Limb (tissue), 2 donors: ENCODE results near the gene KCNMA1.

Experiments
- DNase-seq, 2 donors: peaks; one replicate each; pipeline ENCODE4 v3.0.0-alpha.2; 2016; ENCODE audit errors: extremely low spot score in 2 of 2

The KCNMA1 gene

DNA sequence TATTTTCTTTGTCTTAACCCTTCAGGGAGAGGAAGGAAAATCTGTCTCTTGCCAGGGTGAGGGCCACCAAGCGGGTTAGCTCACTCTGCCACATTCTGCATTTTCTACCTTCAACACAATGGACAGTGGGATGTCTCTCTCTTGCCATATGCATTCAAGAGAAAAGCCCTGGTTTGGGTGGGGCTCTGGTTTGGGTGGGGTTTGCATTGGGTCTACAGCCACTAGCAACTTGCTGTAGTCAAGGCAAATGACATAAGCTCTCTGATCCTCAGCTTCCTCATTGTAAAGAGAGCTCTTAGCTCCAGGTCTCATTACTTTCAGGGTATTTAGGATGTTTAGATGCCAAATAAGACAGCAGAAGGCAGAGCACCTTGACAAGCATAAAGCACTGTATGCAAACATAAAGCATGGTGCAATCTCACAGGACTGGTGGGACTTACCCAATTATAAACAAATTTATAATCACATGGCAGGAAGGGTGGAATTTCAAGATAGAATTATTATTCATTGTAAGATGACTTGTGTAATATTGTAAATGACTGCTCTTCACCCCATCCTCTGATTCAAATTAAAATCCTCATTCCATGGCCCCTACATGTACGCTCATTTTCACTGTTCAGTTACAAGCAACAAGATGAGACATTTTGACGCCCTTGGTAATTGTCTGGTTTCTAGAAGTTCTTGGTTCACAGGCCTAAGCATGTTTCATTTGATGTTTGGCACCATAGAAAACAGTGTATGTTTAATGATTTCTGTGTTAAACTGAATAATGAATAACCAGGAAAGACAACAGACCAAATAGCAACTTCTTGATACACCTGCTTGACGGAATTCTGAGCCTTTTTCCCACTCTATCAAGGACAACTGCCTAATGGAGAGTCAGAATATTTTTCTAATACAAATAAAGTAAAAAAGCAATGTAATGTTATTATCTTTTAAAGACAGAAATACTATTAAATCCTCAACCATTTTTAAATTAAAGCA, 258.9 kb downstream of the KCNMA1 start:
- no peak for DNase-seq

GRCh38 chr10:77377678-77378352, 259.8 kb downstream of the KCNMA1 start:
- no peak for DNase-seq

DNA sequence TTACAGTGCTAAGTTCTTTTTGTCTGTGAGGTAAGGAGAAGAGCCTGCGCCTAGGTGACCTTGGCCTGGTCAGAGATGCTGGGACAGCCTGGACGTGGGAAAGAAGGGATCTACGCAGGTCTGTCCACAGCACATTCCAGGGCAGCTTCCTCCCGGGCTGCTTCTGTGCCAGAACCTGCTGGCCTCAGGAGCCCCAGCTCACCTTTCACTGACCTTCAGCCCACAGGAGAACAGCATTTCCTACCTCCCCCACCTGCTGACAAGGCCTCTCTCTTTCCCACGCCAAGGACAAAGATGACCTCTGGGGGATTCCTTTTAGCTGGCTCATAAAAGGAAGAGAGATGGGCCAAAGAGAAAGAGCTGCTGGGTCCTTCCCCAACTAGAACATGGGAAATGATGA, 260.6 kb downstream of the KCNMA1 start:
- DNase-seq, result no peak

GRCh38 chr10:77374189-77374656, 263.4 kb downstream of the KCNMA1 start:
- DNase-seq, result no peak

DNA sequence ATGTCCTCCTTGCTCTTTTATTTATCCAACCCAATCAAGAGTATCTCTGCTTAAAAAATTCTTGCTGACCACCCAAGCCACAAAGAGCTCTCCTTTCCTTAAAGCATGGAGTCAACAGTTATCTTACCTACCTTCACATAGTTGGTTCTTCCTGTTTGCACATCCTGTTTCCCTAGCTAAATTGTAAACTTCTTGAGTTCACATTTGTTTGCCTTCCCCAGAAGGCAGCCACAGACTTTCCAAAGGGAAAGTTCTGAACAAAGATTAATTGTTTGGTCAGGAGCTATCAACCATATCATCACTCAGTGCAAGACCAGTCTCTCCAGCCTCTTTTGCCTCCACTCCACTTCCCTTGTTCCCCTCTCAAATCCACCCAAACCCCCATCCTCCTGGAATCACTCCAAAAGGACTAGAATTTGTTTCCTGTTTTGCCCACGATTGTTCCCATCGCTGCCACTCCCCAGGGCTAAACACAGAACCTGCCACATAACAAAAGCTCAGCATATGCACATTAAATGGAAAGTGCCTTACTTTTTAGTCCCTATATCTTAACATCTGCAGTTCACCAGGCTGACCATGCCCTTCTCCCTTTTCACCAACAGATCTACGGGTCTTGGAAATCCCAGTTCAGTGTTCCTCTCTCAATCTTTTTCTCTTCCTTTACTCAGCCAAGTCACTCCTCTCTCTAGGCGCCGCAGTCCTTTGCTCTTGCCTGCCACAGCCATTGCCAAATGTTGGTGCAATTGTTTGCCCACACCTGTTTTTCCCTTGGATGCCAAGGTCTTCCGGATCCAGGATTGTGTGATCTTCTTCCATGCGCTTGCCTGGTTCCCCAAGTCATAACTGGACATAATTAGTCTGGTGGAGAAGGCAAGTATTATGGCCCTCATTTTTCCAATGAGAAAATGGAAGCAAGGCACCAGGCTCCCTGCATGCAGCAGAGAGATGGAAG, 265.5 kb downstream of the KCNMA1 start:
- DNase-seq, result no peak

DNA sequence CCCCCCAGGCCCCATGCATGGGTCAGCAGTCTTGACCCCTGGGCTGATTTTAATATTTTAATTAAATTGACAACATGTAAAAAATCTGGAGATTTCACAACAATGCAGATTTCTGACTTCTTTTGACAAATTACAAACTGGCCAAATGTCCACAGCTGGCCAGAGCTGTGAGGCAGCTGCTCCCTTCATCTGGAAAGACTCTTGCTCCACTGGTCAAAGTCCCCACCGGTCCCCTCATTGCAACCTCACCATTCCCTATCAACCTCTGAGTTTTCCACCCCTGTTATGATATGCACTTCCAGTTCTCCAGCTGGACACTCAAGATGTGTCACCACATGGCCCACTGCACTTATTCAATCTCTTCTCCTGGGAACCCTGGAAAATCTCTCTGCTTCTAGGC, 266.2 kb downstream of the KCNMA1 start:
- no peak for DNase-seq

DNA sequence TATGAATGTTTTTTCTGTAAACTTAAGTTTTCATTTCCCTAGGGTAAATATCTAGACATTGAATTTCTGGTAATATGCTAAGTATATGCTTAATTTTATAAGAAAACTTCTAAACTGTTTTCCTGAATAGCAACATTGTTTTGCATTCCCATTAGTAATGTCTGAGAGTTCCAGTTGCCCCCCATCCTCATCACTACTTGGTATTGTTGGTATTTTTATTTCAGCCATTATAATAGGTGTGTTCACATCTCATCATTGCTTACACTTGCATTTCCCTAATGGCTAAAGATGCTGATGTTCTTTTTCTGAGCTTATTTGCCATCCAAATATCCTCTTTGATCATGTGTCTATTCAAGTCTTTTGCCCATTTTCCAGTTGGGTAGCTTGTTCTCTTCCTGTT, 269.6 kb downstream of the KCNMA1 start:
- DNase-seq, result no peak

GRCh38 chr10:77363210-77363609, 274.4 kb downstream of the KCNMA1 start:
- no peak for DNase-seq

DNA sequence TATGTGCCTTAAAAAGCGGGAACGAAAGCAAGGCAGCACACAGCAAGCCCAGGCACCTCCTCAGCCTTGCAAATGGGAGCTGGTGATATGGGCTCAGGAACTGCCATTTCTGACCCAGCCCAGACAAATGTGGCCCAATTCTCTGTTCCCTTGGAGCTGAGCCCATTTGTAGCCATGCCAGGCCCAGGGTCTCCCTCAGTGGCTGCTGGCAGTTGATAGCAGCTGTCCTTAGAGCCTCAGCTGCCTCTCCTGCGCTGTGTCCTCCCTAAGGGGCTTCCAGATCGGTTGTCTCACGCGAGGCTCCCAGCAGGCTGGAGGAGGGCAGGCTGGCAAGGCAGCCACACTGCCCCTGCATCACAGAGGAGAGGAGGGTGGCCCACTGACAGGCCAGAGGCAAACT, 275.8 kb downstream of the KCNMA1 start:
- DNase-seq, result no peak

DNA sequence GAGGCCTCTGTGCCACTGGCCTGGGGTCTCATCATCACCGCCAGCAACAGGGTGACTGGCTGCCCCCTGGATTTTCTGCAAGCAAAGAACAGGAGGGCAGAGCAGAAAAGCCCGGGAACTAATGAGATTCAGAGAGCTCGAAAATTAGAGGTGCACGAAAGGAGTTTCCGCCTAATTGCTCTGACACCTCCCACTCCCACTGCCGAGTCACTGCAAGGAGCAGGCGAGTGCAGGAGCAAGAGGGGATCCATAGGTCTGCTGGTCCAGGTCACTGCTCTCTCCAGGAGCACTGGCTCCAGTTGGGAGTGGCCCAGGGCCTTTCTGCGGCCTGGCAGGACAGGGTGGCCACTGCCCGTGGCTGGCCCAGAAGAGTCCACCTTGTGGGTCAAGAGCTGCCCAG, 276.2 kb downstream of the KCNMA1 start:
- DNase-seq, result no peak

GRCh38 chr10:77360835-77361234, 276.8 kb downstream of the KCNMA1 start:
- DNase-seq, result no peak

DNA sequence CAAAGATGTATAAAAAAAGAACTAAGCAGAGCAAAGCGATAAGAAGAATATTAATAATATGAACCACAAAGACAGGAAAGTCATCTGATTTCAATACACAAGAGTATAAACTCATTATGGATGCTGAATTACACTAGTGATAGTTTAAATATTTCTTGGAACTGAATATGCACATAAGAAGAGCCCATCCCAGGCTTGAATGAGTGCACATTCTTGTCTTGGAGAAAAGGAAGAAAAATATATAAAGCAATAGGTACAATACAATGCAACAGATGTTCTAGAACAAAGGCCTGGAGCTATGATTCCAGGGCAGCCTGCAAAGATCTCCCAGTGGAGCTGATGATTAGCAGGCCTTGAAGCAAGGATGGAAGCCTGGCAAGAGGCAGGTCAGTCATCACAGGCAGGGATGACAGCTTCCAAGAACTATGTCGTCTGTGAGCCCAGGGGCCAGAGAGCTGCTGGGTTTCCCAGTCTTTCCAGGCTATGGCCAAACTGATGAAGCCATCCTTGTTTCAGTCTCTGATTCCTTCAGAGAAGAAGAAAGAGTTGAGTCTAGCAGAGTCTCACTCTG, 277.6 kb downstream of the KCNMA1 start:
- no peak for DNase-seq

GRCh38 chr10:77359287-77359691, 278.3 kb downstream of the KCNMA1 start:
- no peak for DNase-seq

GRCh38 chr10:77358656-77359055, 279.0 kb downstream of the KCNMA1 start:
- no peak for DNase-seq

- no peak for DNase-seq
Observed at GRCh38 chr10:77357611-77358310, 279.8 kb downstream of the KCNMA1 start.

- DNase-seq, result no peak
Observed at GRCh38 chr10:77357185-77357584, 280.4 kb downstream of the KCNMA1 start.

GRCh38 chr10:77355844-77356243, 281.8 kb downstream of the KCNMA1 start:
- DNase-seq, result no peak

DNA sequence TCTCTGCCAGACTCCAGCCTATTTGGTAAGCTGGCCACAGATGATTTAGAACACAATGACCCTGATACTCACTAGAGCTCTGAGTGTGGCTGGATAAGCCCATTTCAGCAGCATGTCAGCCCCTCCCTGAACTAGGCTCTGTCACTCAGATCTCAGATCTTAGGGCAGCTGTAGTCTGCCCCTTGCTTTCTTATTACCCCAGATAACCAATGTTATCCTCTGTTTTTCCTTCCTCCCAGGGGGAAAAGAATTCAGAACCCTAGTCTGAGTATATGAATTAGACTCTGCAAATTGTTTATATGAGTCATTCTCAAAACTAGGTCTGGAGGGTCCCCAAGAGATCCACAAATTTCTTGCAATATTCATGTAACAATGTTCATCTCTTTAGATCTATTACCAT, 286.2 kb downstream of the KCNMA1 start:
- no peak for DNase-seq

- no peak for DNase-seq
Observed at GRCh38 chr10:77350711-77351119, 286.9 kb downstream of the KCNMA1 start.

- DNase-seq, result no peak
Observed at GRCh38 chr10:77350134-77350533, 287.5 kb downstream of the KCNMA1 start.
